Body of pancreas (tissue), 4 donors: ENCODE results near the gene OBP2A. TPM values are rescaled to one million over a fixed set of nuclear protein-coding genes. Genes with fewer than 3 reads are reported as not detected.

Source experiments
- ATAC-seq: fragments of 150-250 bp; one replicate; pipeline ENCODE4 v1.9.1; 2016
- DNase-seq, 4 donors: peaks; one replicate each; pipeline ENCODE4 v3.0.0-alpha.2; 2019
- H3K27ac ChIP-seq, 4 donors: fragments of 200-600 bp; sonication (generic); 1 replicate in 3 of 4; 2 replicates in 1 of 4; pipeline versions ENCODE4 v1.5.1 to v1.6.1; 2016 to 2019; ENCODE audit warnings: mild to moderate bottlenecking in 1 of 4, mixed read lengths in 1 of 4, moderate library complexity in 1 of 4
- H3K27me3 ChIP-seq, 2 donors: fragments of 200-600 bp; sonication (generic); one replicate each; pipeline ENCODE4 v1.6.0; 2016; ENCODE audit warnings: mild to moderate bottlenecking in 1 of 2
- H3K36me3 ChIP-seq, 2 donors: fragments of 200-600 bp; sonication (generic); replicated peaks in 1 of 2; 2 replicates each; pipeline ENCODE4 v1.5.1; 2016; ENCODE audit warnings: low read depth in 2 of 2; ENCODE audit not compliant: insufficient read depth in 1 of 2
- H3K4me1 ChIP-seq: fragments of 200-600 bp; sonication (generic); one replicate; pipeline ENCODE4 v1.6.0; 2016
- H3K4me3 ChIP-seq, 2 donors: fragments of 200-600 bp; sonication (generic); 1 replicate in 1 of 2; 2 replicates in 1 of 2; pipeline ENCODE4 v1.5.1; 2016 to 2019
- H3K9me3 ChIP-seq, 3 donors: fragments of 200-600 bp; sonication (generic); 1 replicate in 2 of 3; 2 replicates in 1 of 3; pipeline ENCODE4 v1.5.1; 2016
- CTCF ChIP-seq, 7 experiments: fragments of 450-650 bp in 4 of 7; fragments of 200-600 bp in 3 of 7; sonication (generic) in 3 of 7; IDR thresholded peaks; one replicate each; pipeline ENCODE4 v1.5.1; 2016 to 2019; ENCODE audit warnings: antibody characterized with exemption in 7 of 7
- POLR2A ChIP-seq, 3 donors: fragments of 450-650 bp; IDR thresholded peaks; one replicate each; pipeline ENCODE4 v1.6.1; 2016; ENCODE audit warnings: antibody characterized with exemption in 3 of 3, mild to moderate bottlenecking in 2 of 3
- WGBS, 2 donors: methylation state at CpG; one replicate each; pipeline ENCODE4 v1.1.5; 2017; 5-methylcytosine and 5-hydroxymethylcytosine counted together
- intact Hi-C: fragments of 100-400 bp; cut with DNase I; formaldehyde crosslinking; loops from one replicate; pipeline ENCODE4 v1.15.1; 2023
- total RNA-seq, 2 donors: library from RNA; depleted of rRNA; stranded (reverse); fragments of >200 nt; gene quantifications; one replicate each; pipeline ENCODE4 v1.1.0, GENCODE V29; 2016

OBP2A gene
- total RNA-seq, 2 donors from 2014 or later = not detected

- no peak for DNase-seq
- intact Hi-C loops = no loop called here
- Histone ChIP-seq H3K4me3 (no peak overlapping the region), H3K27me3 (no peaks in the 10 kb centered on the region), H3K4me1 (no peaks in the 10 kb centered on the region), H3K9me3 (no peaks in the 10 kb centered on the region), H3K27ac (no peak overlapping the region), H3K36me3 (no peaks in the 10 kb centered on the region)
- TF ChIP-seq CTCF (IDR thresholded peaks at IDR 0.05) (no peak), POLR2A (IDR thresholded peaks at IDR 0.05) (no peak)
- WGBS, 2 donors = 54 to 61% methylated on average over 6 to 14 of the region's 14 CpGs
- ATAC-seq = no peak
Observed at GRCh38 chr9:135551031-135551430, 5.1 kb downstream of the OBP2A start.

DNA sequence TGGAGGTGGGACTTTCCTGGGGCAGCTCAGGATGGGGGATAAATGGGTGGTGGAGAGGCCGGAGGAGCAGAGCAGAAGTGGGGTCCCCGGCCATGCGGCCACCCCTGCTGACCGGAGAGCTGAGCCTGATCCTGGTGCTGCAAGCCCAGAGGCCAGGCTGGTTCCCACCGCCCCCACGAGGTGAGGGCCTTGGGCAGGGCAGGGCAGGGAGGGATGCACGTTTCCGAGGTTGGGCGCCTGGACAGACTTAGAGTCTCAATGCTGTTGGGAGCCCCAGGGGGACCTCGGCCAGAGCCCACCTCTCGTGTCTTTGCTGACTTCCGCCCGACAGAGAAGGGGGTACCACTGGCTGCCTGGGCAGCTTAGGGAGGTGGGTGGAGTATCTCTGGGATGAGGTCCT lies 5.5 kb downstream of the OBP2A start:
- 75 to 80% methylated on average over 1 to 11 of the region's 13 CpGs for WGBS, 2 donors
- H3K4me1 ChIP-seq = no peaks in the 10 kb centered on the region
- no peaks in the 10 kb centered on the region for H3K36me3 ChIP-seq
- H3K27ac ChIP-seq = no peak overlapping the region
- no peak overlapping the region for H3K4me3 ChIP-seq
- intact Hi-C loops = no loop called here
- ATAC-seq (no peak), DNase-seq (no peak)
- TF ChIP-seq POLR2A (IDR thresholded peaks at IDR 0.05) (no peak), CTCF (IDR thresholded peaks at IDR 0.05) (no peak)
- H3K27me3 ChIP-seq = no peaks in the 10 kb centered on the region
- no peaks in the 10 kb centered on the region for H3K9me3 ChIP-seq

DNA sequence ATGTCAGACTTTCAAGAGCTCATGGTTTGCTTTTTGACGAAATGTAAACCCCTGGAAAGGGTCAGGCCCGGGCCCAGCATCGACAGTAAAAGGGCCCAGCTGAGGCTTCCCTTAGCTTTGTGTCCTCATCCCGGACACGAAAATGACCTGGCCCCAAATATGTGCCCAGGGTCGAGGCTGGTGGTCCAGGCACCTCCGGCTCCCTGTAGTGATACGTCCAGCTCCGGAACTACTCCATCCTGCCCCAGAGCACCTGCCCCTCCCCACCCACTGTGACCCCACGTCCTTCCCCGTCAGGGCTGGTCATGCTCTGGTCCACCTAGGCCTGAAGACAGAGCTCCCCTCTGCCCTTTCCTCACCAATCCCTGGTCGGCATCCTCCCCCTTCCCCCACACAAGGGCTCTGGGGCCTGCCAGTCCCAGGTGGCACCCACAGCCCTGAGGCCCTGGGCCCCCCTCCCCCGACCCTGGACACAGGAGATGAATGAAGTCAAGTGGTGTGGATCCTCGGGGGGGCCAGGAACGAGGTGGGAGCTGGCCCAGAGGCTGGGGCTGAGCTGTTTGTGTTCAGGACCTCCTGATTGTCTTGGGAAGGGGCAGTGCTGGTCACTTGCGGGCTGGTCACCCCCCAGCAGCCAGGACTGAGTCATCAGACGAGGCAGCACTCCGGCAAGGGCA lies 6.2 kb downstream of the OBP2A start:
- DNase-seq (no peak), ATAC-seq (no peak)
- H3K9me3 ChIP-seq = no peaks in the 10 kb centered on the region
- H3K4me1 ChIP-seq = no peaks in the 10 kb centered on the region
- intact Hi-C loops = no loop called here
- H3K36me3 ChIP-seq = no peaks in the 10 kb centered on the region
- TF ChIP-seq CTCF (IDR thresholded peaks at IDR 0.05) = no peak
- TF ChIP-seq POLR2A (IDR thresholded peaks at IDR 0.05) = no peak
- WGBS, 2 donors = 58 to 61% methylated on average over 15 to 17 of the region's 18 CpGs
- no peak overlapping the region for H3K4me3 ChIP-seq
- no peak overlapping the region for H3K27ac ChIP-seq
- no peaks in the 10 kb centered on the region for H3K27me3 ChIP-seq

GRCh38 chr9:135552698-135553171 lies 6.8 kb downstream of the OBP2A start:
- Histone ChIP-seq H3K4me3 (no peak overlapping the region), H3K36me3 (no peaks in the 10 kb centered on the region), H3K9me3 (no peaks in the 10 kb centered on the region), H3K27me3 (no peaks in the 10 kb centered on the region), H3K4me1 (no peaks in the 10 kb centered on the region), H3K27ac (no peak overlapping the region)
- TF ChIP-seq CTCF (IDR thresholded peaks at IDR 0.05) = no peak
- no peak for TF ChIP-seq POLR2A (IDR thresholded peaks at IDR 0.05)
- intact Hi-C loops = no loop called here
- no peak for DNase-seq
- ATAC-seq = no peak
- WGBS, 2 donors = 72 to 84% methylated on average over 15 to 19 of the region's 19 CpGs

- no peaks in the 10 kb centered on the region for H3K4me1 ChIP-seq
- ATAC-seq = no peak
- no peaks in the 10 kb centered on the region for H3K36me3 ChIP-seq
- no peak overlapping the region for H3K4me3 ChIP-seq
- TF ChIP-seq CTCF (IDR thresholded peaks at IDR 0.05) = no peak
- no peak for TF ChIP-seq POLR2A (IDR thresholded peaks at IDR 0.05)
- WGBS, 2 donors = 57 to 59% methylated on average over 4 of the region's 4 CpGs
- H3K9me3 ChIP-seq = no peaks in the 10 kb centered on the region
- DNase-seq = no peak
- no peaks in the 10 kb centered on the region for H3K27me3 ChIP-seq
- intact Hi-C loops = no loop called here
- H3K27ac ChIP-seq = no peak overlapping the region
Observed at GRCh38 chr9:135554718-135555117, 8.8 kb downstream of the OBP2A start.
